Liver (tissue), 3 donors: Measurements from ENCODE around the gene THBS2.

ENCODE experiments used
- JUND ChIP-seq, 2 donors: IDR thresholded peaks; 2 replicates each; pipeline ENCODE4 v1.6.1; 2016; ENCODE audit warnings: antibody characterized with exemption in 2 of 2
- RAD21 ChIP-seq, 2 donors: IDR thresholded peaks; 2 replicates each; pipeline ENCODE4 v1.6.1; 2016; ENCODE audit warnings: antibody characterized with exemption in 2 of 2, mild to moderate bottlenecking in 2 of 2
- TF ChIP-seq, protein P1 (sequence below): IDR thresholded peaks from 2 replicates; pipeline ENCODE4 v1.6.1; 2016; ENCODE audit warnings: antibody characterized with exemption, mild to moderate bottlenecking
- TF ChIP-seq, protein P2 (sequence below): fragments of 150-350 bp; IDR thresholded peaks from 2 replicates; pipeline ENCODE4 v1.5.1; 2017; ENCODE audit warnings: improper control_type of control experiment, low read depth, low read length; ENCODE audit not compliant: missing input control
- donor health status: healthy.
- donor health status: healthy.

DNA sequence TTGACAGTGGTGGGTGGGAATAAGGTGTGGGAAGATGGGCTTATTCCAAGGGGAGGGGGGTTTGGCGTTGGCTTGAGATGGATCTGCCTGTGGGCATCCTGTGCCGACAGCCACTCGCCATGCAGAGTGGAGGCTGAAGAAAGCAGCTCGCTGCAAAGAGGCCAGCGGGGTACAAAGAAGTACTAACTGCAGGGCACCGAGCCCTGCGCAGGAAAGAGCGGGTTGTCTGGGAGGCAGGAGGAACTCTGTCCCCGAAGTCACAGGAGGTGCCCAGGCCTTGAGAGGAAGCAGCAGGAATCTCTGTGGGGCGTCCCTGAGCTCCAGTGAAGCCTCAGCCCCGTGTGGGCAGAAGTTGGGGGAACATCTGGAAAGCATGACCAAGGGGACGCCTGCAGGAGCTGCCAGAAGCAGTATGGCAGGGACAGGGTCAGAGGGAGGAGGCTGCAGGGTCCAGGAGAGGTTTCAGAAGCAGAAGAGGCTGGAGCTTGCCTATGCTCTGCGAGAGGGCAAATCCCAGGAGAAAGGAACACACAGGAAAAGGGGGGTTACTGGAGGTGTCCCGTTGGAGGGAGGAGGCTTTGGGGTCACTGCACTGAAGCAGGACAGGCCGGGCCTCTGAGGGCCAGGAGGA, 77.2 kb downstream of the THBS2 start:
- TF ChIP-seq JUND (IDR thresholded peaks at IDR 0.05), result no peak
- TF ChIP-seq, protein P1, sequence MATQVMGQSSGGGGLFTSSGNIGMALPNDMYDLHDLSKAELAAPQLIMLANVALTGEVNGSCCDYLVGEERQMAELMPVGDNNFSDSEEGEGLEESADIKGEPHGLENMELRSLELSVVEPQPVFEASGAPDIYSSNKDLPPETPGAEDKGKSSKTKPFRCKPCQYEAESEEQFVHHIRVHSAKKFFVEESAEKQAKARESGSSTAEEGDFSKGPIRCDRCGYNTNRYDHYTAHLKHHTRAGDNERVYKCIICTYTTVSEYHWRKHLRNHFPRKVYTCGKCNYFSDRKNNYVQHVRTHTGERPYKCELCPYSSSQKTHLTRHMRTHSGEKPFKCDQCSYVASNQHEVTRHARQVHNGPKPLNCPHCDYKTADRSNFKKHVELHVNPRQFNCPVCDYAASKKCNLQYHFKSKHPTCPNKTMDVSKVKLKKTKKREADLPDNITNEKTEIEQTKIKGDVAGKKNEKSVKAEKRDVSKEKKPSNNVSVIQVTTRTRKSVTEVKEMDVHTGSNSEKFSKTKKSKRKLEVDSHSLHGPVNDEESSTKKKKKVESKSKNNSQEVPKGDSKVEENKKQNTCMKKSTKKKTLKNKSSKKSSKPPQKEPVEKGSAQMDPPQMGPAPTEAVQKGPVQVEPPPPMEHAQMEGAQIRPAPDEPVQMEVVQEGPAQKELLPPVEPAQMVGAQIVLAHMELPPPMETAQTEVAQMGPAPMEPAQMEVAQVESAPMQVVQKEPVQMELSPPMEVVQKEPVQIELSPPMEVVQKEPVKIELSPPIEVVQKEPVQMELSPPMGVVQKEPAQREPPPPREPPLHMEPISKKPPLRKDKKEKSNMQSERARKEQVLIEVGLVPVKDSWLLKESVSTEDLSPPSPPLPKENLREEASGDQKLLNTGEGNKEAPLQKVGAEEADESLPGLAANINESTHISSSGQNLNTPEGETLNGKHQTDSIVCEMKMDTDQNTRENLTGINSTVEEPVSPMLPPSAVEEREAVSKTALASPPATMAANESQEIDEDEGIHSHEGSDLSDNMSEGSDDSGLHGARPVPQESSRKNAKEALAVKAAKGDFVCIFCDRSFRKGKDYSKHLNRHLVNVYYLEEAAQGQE, result no peak
- TF ChIP-seq, protein P2, sequence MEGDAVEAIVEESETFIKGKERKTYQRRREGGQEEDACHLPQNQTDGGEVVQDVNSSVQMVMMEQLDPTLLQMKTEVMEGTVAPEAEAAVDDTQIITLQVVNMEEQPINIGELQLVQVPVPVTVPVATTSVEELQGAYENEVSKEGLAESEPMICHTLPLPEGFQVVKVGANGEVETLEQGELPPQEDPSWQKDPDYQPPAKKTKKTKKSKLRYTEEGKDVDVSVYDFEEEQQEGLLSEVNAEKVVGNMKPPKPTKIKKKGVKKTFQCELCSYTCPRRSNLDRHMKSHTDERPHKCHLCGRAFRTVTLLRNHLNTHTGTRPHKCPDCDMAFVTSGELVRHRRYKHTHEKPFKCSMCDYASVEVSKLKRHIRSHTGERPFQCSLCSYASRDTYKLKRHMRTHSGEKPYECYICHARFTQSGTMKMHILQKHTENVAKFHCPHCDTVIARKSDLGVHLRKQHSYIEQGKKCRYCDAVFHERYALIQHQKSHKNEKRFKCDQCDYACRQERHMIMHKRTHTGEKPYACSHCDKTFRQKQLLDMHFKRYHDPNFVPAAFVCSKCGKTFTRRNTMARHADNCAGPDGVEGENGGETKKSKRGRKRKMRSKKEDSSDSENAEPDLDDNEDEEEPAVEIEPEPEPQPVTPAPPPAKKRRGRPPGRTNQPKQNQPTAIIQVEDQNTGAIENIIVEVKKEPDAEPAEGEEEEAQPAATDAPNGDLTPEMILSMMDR, result no peak
- no peak for TF ChIP-seq RAD21 (IDR thresholded peaks at IDR 0.05)
